HG03060 (cell line): ENCODE results near the gene ZKSCAN8.

Experiments
- ATAC-seq: cut with Tn5 transposase; IDR thresholded peaks from one replicate; pipeline ENCODE4 v1.9.1; 2021; ENCODE audit warnings: low read depth, moderate number of reproducible peaks; ENCODE audit not compliant: unreplicated experiment

Gene ZKSCAN8

DNA sequence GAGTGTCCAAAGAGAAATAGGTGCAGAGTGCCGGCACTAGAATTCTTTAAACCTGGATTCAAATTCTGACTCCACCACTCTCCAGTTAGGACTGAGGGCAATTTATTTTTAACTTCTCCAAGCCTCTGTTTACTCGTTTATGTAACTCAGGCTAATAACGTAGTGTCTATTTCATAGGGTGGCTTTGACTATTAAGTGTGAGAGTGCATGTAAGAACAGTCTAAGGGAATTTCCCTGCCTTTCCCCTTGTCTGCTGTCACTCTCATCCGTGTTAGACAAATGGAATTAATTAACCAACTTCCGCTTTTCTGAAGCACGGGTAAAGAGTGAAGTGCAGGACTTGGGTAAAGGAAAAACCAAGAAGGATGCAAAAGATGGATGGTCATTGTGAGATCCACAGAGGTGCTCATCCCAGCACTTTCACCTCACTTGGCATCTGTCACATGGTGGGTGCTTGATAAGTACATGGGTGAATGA, 4.1 kb upstream of the ZKSCAN8 start:
- no peak for ATAC-seq

DNA sequence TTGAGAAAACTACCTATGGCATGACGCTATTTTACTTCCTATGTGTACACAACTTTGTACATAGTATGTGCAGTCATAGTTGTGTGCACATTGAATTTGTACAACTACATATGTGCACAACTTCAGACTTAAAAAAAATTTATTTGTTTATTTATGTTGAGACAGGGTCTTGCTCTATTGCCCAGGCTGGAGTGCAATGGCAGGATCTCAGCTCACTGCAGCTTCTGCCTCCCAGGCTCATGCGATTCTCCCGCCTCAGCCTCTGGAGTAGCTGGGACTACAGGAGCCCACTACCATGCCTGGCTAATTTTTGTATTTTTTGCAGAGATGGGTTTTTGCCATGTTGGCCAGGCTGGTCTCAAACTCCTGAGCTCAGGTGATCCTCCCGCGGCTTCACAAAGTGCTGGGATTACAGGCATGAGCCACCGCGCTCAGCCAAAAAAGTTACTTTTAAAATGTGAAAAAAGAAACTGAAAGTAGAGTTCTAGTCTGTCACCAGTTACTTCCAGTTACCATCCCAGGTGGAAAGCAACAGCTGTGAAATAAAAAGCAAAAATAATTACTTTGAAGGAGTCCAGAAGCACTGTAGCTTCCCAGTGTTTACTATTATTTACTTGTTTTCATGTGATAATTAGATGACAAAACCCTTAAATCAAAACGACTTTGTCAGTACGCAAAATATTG, 1.7 kb upstream of the ZKSCAN8 start:
- no peak for ATAC-seq

DNA sequence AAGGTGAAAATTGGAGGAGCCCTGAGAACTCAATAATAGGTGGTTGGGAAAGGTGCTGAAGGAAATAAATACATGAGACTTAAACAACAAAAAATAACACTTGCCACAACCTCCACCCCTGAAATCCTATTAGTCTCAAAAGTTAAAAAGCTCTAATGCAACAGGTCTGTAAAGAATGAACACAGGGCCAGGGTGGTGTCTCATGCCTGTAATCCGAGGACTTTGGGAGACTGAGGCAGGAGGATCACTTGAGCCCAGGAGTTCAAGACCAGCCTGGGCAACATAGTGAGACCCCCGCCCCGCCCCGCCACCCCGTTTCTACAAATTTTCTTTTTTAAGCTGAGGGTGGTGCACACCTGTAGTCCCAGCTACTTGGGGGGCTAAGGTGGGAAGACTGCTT, 1.1 kb upstream of the ZKSCAN8 start:
- ATAC-seq: no peak

DNA sequence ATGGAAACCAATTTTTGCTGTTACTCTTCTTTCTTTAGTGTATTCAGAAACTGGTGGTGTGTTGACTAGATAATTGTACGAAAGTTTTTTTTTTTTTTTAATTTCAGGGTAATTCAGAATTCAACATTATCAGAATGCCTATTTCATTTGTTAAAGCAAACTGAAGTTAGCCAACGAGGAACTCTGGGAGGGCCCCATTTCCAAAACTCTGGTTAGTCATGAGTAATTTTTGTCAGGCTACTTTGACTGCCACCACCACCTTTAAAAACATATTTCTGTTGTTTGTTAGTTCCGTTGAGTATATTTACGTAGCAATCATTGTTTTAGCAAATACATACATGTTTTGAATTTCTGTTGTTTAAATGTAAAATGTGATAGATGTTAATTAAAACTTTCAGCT, 763 bp downstream of the ZKSCAN8 start:
- no peak for ATAC-seq

DNA sequence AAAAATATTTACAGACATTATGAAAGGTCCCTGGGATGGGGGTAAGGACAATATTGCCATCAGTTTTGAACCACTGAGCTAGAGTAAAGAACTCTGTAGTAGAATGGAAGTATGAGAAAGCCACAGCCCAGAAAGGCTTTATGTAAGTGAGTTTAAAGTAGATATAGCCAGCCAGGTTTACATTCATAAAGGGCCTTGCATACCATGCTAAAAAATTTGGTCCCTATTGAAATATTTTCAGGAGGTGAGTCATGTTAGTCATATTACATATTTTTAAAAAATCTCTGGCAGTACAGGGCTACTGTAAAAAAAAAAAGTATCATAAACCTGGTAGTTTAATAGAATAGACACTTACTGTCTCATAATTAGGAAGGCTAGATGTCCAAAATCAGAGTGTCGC, 3.5 kb downstream of the ZKSCAN8 start:
- no peak for ATAC-seq

DNA sequence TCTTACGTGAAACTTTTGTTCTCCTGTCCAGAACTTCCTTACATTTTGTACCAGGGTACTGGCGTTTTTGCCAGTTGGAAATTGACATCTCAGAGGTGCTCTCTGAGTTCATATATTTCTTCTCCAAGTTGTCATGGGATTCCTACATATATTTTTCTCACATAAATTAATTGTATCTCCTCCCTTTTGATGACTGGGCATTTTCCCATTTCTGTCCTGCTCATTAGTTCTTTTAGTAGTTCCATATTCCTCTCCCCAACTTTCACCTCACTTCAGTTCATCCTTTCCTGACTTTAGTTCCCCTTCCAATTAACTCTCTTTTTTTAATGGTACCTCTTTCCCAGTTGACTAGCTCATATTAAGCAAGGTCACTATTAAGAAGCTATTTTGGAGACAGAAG, 10.8 kb downstream of the ZKSCAN8 start:
- ATAC-seq: no peak

DNA sequence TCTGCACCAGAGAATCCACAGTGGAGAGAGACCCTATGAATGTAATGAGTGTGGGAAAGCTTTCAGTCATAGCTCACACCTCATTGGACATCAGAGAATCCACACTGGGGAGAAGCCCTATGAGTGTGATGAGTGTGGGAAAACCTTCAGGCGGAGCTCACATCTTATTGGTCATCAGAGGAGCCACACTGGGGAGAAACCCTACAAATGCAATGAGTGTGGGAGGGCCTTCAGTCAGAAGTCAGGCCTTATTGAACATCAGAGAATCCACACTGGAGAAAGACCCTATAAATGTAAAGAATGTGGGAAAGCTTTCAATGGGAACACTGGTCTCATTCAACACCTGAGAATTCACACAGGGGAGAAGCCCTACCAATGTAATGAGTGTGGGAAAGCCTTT, 11.9 kb downstream of the ZKSCAN8 start:
- ATAC-seq: no peak

DNA sequence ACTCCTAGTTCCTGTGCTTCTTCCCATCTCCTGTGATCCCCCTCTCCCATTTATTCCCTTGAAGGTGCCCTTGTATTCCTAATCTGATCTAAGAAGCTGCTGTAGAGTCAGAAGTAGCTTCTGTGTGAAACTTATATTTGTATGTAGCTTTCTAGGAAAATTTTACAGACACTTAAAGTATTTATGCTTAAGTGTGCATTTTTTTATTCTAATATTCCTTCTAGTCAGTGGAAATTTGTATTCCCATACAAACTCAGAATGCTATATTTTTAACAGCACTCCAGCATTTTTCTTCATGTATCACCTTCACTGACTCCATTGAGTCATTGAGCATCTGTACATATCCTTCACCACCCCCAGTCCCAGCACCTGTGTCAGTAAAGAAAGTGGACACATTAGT, 12.7 kb downstream of the ZKSCAN8 start:
- ATAC-seq: no peak

DNA sequence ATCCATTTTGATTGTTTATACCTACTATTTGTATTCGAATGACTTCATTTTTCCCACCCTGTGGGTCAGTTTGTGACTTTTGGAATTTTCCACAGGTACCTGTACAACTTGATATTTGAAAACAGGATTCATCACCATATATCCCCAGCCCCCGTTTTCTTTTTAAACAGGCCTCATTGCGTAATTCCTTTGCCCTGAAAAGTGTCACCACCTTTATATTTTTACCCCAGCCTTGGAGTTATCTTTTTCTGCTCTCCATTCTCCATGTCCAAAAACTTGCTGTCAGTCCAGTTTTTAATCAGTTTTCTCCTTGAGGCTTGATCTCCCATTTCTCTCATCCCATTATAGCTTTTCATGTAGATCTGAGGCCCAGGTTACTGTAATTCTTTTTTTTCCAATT, 16.6 kb downstream of the ZKSCAN8 start:
- ATAC-seq: no peak

DNA sequence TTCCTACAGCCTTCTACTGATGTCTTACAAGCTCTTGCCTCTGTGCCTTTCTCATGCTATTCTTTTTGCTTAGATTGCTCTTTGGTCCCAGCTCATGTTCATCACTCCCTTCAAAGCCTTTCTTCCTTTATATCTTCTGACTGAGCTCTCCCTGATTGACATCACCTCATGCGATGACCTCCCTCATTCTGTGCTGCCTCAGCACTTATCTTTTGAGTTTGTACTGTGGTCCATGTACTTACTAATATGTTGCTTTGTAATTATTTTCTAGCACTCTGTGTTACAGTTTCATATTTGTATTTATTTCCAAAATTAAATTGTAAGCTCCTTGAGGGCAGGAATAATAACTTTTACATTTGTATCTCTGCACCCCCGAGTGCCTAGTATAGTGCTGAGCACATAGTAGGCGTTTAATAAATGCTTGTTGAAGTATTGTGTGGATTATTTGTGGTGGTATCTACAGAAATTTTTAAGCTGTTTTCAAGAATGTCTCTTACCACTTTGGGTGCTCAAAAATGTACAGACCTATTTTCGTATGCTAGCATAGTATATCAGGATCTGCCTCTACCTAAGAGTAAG, 17.4 kb downstream of the ZKSCAN8 start:
- ATAC-seq: no peak

DNA sequence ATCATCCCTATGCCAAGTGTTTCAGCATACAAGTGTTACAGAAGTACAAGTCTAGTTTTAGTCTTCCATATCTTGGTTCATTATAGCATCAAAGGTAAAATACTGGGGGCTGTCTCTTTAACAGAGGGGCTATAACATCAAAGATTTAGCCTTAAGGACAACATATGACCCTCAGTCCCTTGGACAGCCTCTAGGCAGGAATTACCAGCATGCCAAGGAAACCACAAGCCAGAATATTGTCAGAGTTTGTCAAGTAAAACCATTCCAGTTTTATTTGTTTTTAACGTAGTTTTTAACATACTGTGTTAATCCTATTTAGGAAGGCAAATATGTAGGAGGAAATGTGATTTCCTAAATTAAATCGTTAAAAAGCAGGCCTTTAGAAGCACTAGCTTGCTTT, 18.6 kb downstream of the ZKSCAN8 start:
- no peak for ATAC-seq

DNA sequence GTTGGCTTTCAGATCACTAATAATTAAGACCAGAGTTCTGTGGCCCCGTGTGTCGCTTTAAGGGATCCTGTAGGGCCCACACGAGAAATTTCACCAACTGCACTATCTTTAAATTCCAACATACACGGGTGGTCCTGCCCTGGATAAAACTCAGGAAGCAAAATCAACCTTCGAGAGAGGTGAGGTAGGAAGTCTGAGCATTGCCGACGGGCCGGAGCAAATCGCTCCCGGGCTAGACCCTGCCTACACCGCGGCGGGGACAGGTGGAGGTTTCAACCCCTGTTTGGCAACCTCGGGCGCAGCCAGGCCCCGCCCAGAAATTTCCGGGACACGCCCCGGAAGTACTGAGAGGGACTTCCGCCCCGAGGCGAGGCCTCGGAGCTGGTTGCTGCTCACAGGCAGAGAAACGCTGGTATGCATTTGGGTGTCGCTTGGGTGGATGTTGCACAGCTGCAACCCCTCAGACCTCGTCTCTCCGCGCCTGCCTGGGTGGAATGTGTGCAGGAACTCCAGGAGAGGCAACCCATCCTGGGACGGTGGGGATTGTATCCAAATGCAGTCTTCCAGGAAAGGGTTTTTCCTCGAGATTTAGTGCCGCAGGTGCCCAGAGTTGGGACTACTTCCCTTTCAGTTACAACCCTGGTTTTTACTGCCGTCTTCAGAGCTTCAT, 19.9 kb downstream of the ZKSCAN8 start:
- ATAC-seq: peak; percentile 90

DNA sequence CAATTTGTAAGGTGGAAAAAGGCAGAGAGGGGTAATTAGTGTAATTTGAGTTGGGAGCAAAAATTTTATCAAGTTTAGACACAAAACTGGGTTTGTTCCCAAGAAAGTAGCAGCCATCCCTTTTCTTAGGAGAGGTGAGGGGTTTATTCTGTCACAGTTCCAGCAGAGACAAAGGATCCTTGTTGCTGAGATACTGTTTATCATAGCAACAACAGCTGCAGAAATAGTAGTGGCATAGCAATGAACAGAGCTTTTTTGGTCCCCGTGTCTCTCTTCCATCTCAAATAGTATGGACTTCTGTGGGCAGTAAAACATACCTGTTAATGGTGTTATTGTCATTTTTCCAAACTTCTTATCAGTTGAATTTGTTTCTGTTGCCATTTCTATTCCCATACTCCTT, 23.9 kb downstream of the ZKSCAN8 start:
- no peak for ATAC-seq

DNA sequence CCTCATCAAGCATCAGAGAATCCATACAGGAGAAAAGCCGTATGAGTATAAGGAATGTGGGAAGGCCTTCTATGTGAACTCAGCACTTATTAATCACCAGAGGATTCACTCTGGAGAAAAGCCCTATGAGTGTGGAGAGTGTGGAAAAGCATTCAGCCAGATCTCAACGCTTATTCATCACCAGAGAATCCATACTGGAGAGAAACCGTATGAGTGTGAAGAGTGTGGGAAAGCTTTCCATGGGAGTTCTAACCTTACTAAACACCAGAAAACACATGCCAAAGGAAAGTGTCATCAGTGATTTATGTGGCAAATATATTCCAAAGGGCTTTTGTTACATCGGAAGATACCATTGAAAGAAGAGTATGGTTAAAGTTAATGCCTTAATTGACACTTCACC, 25.4 kb downstream of the ZKSCAN8 start:
- no peak for ATAC-seq

DNA sequence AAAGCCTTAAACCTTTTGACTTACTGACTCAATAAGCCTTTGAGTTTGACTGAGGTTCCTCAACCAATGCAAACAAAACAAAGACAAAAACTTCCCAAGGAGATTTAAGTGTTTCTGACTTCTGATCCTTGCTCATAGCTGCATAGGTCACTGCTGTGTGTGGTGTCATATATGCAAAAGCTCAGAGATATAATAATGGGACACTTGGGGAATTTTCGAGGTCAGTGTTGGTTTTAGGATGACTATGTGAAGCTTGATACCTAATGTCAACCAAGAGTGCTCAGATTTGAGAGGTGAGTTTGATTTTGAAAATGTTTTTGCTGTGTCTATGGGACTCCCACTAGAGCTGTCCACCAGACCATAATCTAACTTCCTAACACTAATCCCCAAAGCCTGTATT, 26.2 kb downstream of the ZKSCAN8 start:
- ATAC-seq: no peak

DNA sequence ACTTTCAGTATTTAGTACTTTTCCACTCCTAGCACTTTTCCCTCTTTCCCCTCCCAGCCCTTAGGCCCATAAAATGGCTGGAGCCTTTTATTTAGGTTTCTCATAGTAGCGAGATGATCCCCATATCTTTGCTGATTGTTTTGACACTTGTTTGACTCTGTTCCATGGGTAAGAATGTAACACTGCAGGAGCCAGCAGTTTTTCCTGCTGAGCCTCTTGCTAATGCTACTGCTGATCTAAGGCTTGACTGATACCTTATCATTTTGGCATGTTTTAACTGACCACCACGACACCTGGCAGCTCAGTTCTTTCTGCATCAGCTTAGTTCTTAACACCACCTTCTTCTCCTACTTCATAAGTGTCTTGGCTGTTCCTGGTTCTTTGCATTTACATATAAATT, 29.6 kb downstream of the ZKSCAN8 start:
- no peak for ATAC-seq

DNA sequence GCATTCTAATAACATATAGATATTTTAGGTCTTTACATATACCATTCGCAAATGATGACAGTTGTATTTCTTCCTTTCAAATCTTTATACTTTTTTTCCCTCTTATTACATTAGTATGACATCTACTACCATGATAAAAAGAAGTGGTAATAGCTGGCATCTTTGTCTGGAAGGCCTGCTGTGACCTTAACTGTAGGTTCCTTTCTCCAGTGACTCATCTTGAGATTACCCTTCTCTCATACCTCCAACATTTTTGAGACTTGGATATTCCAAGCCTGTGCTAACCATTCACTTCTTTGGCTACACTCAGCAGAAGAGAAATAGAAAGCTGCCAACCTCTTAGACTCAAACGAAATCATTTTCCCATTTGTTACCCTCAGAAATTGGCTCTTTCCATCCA, 30.3 kb downstream of the ZKSCAN8 start:
- no peak for ATAC-seq

DNA sequence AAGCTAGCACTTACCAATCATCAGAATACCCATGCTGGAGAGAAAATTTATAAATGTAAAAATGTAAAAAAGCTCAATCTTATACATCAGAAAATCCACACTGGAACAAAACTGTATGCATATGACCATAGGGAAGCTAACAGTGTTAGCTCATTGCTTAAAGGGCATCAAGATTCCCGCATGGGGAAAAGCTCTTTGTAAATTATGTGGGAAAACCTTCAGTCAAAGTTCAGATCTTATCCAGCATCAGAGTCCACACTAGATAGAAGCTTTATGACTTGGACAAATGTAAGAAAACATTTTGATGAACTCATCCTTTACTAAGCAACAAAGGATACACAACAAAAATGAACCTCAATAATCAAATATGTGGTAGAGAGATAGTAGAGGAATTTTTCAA, 34.7 kb downstream of the ZKSCAN8 start:
- ATAC-seq: no peak

DNA sequence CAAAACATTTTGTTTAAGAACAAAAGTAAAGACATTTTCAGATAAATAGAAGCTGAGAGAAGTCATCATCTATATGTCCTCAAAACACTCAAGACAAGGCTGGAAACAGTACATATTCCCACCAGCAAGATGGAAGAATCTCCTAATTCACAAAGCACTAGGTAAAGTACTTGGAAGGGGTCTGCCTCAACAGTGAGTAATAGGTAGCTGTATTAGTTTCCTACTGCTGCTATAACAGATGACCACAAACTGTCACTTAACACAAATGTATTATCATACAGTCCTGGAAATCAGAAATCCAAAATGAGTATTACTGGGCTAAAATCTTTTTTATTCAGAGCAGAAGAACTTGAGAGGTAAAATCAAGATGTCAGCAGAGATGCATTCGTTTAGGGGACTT, 40.6 kb downstream of the ZKSCAN8 start:
- ATAC-seq: no peak

DNA sequence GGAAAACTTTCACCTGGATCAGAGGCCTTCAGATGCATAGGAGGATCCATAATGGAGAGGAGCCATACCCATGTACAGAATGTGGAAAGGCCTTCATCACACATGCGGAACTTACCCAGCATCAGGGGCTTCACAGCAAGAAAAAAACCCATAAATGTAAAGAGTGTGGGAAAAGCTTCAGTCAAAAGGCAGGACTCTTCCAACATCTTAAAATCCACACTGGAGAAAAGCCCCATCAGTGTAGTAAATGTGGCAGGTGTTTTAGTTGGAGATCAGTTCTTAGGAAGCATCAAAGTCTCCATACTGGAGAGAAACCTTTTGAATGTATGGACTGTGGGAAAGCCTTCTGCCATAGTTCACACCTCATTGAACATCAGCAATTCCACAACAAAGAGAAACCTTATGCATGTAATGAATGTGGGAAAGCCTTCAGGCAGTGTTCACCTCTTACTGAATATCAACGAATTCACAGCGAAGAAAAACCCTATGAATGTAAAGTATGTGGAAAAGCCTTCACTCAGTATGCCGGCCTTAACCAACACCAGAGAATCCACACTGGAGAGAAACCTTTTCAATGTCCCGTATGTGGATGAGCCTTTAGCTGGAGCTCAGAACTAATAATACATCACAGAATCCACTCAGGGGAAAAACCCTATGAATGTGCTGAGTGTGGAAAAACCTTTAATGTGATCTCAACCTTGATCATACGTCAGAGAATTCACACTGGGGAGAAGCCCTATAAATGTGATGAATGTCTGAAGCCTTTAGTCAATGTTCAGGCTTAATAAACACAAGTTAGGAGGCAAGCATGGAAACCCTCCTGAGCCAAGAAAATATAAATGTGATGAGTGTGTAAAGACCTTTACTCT, 46.7 kb downstream of the ZKSCAN8 start:
- ATAC-seq: no peak

DNA sequence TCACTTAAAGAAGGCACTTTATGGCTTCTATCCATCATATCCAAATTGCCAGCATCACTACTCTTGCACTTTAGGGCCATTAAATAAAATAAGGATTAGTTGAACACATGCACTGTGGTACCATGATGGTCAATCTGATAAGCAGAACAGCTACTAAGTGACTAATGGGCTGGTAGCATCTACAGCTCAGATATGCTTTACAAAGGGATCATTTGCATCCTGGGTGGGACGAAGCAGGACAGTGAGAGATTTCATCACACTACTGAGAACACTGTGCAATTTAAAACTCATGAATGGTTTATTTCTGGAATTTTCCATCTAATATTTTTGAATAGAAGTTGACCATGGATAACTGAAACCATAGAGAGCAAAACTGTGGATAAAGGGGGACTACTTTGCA, 58.3 kb downstream of the ZKSCAN8 start:
- no peak for ATAC-seq
